Measurements from ENCODE around the gene EPAS1.

- TF ChIP-seq CTCF (conservative IDR thresholded peaks at IDR 0.05) (no peak), EZH2 (IDR thresholded peaks at IDR 0.05; ENCODE audit: low read depth) (no peak)
These were observed 70.1 kb downstream of the EPAS1 start for GRCh38 chr2:46367286-46367685.

Measured in PC-9 (cell line).